Tibial artery (tissue), 4 donors: ENCODE measurements around the gene NDUFV1.
"Not testable (repeated sequence)": the region's sequence is repeated elsewhere in the genome, so short reads cannot be mapped to it uniquely, and the experiment has no call there.

Experiments
- DNase-seq, 2 donors: peaks; one replicate each; pipeline ENCODE4 v3.0.0-alpha.2; 2019
- H3K27ac ChIP-seq, 2 donors: fragments of 200-600 bp; sonication (generic) in 1 of 2; 1 replicate in 1 of 2; 2 replicates in 1 of 2; pipeline ENCODE4 v1.5.1; 2018 to 2019; ENCODE audit warnings: mild to moderate bottlenecking in 1 of 2
- H3K27me3 ChIP-seq, 2 donors: fragments of 200-600 bp; sonication (generic) in 1 of 2; one replicate each; pipeline versions ENCODE4 v1.5.1 to v1.6.0; 2016 to 2019
- H3K36me3 ChIP-seq, 3 donors: fragments of 200-600 bp; sonication (generic) in 2 of 3; one replicate each; pipeline ENCODE4 v1.5.1; 2016 to 2019; ENCODE audit warnings: mild to moderate bottlenecking in 2 of 3
- H3K4me1 ChIP-seq, 4 donors: fragments of 200-600 bp; sonication (generic) in 2 of 4; 1 replicate in 3 of 4; 2 replicates in 1 of 4; pipeline ENCODE4 v1.5.1; 2016 to 2019
- H3K4me3 ChIP-seq, 2 donors: fragments of 200-600 bp; sonication (generic) in 1 of 2; 1 replicate in 1 of 2; 2 replicates in 1 of 2; pipeline ENCODE4 v1.5.1; 2018 to 2019; ENCODE audit warnings: mild to moderate bottlenecking in 2 of 2
- H3K9me3 ChIP-seq, 3 donors: fragments of 200-600 bp; sonication (generic) in 1 of 3; one replicate each; pipeline ENCODE4 v1.5.1; 2016 to 2019
- intact Hi-C: fragments of 100-400 bp; cut with DNase I; formaldehyde crosslinking; loops from one replicate; pipeline ENCODE4 v1.15.0; 2023; ENCODE audit warnings: low total_unique reads
- TF ChIP-seq, protein P1 (sequence below), 2 experiments: fragments of 200-600 bp in 1 of 2; fragments of 450-650 bp in 1 of 2; IDR thresholded peaks; one replicate each; pipeline ENCODE4 v1.5.1; 2017 to 2019; ENCODE audit warnings: antibody characterized with exemption in 2 of 2, mild to moderate bottlenecking in 1 of 2, moderate library complexity in 1 of 2

The NDUFV1 gene

DNA sequence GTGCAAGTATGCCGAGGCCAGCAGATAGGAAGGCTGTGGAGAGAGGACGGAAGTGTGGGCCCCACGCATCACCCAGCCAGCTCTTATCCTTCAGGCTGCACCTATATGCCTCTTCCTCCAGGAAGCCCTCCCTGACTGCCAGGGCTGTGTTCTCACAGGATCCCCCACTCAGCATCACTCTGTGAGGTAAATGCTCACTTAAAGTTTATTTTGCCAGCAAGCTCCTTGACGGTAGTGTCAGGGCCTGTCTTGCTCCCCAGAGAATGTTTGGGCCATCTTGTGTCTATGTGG, 28.4 kb downstream of the NDUFV1 start:
- Histone ChIP-seq H3K27me3 (peaks cover 0 to 25% of the 10 kb centered on the region in 2 donors), H3K9me3 (no peaks in the 10 kb centered on the region), H3K27ac (no peak overlapping the region), H3K4me1 (peaks cover 0 to 11% (median 7%) of the 10 kb centered on the region in 4 donors), H3K36me3 (no peaks in the 10 kb centered on the region), H3K4me3 (no peak overlapping the region)
- TF ChIP-seq, protein P1, sequence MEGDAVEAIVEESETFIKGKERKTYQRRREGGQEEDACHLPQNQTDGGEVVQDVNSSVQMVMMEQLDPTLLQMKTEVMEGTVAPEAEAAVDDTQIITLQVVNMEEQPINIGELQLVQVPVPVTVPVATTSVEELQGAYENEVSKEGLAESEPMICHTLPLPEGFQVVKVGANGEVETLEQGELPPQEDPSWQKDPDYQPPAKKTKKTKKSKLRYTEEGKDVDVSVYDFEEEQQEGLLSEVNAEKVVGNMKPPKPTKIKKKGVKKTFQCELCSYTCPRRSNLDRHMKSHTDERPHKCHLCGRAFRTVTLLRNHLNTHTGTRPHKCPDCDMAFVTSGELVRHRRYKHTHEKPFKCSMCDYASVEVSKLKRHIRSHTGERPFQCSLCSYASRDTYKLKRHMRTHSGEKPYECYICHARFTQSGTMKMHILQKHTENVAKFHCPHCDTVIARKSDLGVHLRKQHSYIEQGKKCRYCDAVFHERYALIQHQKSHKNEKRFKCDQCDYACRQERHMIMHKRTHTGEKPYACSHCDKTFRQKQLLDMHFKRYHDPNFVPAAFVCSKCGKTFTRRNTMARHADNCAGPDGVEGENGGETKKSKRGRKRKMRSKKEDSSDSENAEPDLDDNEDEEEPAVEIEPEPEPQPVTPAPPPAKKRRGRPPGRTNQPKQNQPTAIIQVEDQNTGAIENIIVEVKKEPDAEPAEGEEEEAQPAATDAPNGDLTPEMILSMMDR (IDR thresholded peaks at IDR 0.05), result no peak
- no peak for DNase-seq
- intact Hi-C loops, result no loop called here

DNA sequence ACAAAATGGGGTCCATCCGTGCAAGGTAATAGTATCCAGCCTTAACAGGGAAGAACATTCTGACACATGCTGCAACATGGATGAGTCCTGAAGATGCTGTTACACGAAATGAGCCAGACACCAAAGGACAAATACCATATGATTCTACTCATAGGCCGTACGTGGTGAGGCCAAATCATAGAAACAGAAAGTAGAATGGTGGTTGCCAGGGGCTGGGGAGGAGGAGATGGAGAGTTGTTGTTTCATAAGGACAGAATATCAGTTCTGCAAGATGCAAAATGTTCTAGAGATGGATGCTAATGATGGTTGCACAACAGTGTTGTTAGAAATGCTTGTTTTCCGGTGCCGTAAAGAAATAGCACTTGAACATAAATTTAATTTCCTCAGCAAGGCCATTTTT, 30.2 kb downstream of the NDUFV1 start:
- H3K27ac ChIP-seq, result no peak overlapping the region
- H3K4me1 ChIP-seq, result no peaks in the 10 kb centered on the region
- H3K9me3 ChIP-seq, result no peaks in the 10 kb centered on the region
- no peak for DNase-seq
- H3K4me3 ChIP-seq, result no peak overlapping the region
- H3K36me3 ChIP-seq, result no peaks in the 10 kb centered on the region
- TF ChIP-seq, protein P1 (IDR thresholded peaks at IDR 0.05), result no peak
- intact Hi-C loops, result no loop called here
- peaks cover 0 to 40% of the 10 kb centered on the region in 2 donors for H3K27me3 ChIP-seq

DNA sequence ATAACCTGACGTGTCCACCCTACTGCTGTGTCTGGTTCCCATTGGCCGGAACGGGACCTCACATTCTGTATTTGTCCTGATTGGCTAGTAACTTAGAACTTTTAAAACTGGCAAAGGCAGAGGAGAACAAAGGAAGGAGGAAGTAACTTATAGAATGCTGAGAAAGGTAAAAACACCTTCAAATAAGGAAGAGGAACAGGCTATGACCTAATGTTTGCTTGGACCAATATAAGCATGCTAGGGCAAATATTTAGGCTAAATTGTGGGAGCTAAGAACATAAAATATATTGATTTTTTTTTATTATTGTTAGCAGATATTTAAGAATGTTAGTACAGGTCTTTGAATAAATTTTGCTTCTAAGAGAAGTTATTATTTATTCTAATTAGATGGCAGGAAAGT, 30.7 kb downstream of the NDUFV1 start:
- intact Hi-C loops, DNase-seq, H3K27ac ChIP-seq, H3K36me3 ChIP-seq, H3K4me3 ChIP-seq, H3K4me1 ChIP-seq, H3K9me3 ChIP-seq: not testable (repeated sequence)
- H3K27me3 ChIP-seq, result peaks cover 0 to 40% of the 10 kb centered on the region in 2 donors

DNA sequence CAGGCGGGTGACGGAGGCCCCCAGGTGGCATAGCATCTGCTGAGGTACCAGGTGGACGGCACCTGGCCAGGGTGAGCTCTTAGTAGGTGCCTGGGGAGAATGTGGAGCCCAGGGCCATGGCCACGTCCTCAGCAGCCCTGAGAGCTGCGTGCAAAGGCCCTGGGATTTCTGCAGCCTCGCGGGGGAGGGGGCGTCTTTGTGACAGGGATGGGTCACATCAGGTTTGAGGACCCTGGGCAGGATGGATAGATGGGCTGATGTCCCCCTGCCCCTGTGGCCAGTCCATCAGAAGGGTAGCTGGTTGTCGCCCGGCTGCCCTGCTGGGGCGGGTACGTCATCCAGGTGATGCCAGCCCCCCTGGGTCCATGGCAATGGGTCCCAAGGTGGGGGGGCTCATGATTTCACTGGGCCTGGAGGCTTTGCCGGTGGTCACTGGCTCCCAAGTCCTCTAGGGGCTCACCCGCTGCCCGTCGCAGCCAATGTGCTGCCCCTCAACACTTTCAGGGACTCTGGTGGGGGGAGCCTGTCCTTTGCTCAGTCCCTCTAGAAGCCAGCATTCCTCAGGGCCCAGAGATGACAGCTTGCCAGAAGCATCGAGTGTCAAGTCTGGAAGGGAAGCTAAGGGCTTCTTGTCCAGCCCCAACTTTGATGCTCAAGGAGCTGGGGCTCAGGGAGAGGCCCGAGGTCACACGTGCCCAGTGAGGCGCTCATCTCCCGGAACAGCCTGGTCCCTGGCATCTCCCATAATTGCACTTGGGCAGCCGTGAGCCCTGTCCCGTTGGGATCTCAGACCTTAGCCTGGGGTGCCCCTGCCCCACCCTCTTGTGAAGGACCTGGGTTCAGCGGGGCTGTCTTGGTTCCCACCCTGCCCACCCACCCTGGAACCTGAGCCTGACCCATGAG, 32.0 kb downstream of the NDUFV1 start:
- Histone ChIP-seq H3K27me3 (peaks cover 0 to 40% of the 10 kb centered on the region in 2 donors), H3K36me3 (no peaks in the 10 kb centered on the region), H3K4me3 (no peak overlapping the region), H3K27ac (no peak overlapping the region), H3K4me1 (no peaks in the 10 kb centered on the region), H3K9me3 (peaks cover 0 to 2% (median 0%) of the 10 kb centered on the region in 3 donors)
- TF ChIP-seq, protein P1 (IDR thresholded peaks at IDR 0.05), result no peak
- DNase-seq, result no peak
- intact Hi-C loops, result no loop called here

DNA sequence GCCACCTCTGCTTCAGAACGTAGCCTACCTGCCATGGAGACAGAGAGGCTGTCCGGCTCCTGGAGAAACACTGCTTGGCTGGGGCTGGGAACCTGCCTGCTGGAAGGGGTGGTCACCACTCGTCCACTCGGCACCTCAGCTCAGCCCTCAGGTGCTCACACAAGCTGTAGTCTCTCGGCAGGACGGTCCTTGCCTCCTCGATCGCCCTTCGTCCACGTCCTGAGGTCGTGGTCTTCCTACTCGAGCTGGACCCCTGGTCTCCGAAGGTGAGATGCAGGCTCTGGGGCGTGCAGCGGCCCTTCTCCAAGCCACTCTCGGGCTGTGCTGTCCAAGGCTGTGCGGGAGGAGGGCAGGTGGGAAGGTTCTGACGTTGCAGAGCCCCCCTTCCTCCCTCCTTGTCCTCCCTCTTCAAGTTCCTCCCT, 32.7 kb downstream of the NDUFV1 start, which contains the start of gene TBX10:
TSS of gene TBX10 (minus strand) at position 326 of the 422 bp plus-strand sequence. CDS start at position 35, 291 bp downstream.
- H3K9me3 ChIP-seq, result peaks cover 0 to 2% (median 0%) of the 10 kb centered on the region in 3 donors
- TF ChIP-seq, protein P1 (IDR thresholded peaks at IDR 0.05), result no peak
- no peak within 1 kb of the TSS for H3K4me3 ChIP-seq
- peaks cover 0 to 37% of the 10 kb centered on the region in 2 donors for H3K27me3 ChIP-seq
- no peak for DNase-seq
- no peak within 1 kb of the TSS for H3K27ac ChIP-seq
- intact Hi-C loops, result no loop called here
- no peaks in the 10 kb centered on the region for H3K36me3 ChIP-seq
- no peaks in the 10 kb centered on the region for H3K4me1 ChIP-seq

DNA sequence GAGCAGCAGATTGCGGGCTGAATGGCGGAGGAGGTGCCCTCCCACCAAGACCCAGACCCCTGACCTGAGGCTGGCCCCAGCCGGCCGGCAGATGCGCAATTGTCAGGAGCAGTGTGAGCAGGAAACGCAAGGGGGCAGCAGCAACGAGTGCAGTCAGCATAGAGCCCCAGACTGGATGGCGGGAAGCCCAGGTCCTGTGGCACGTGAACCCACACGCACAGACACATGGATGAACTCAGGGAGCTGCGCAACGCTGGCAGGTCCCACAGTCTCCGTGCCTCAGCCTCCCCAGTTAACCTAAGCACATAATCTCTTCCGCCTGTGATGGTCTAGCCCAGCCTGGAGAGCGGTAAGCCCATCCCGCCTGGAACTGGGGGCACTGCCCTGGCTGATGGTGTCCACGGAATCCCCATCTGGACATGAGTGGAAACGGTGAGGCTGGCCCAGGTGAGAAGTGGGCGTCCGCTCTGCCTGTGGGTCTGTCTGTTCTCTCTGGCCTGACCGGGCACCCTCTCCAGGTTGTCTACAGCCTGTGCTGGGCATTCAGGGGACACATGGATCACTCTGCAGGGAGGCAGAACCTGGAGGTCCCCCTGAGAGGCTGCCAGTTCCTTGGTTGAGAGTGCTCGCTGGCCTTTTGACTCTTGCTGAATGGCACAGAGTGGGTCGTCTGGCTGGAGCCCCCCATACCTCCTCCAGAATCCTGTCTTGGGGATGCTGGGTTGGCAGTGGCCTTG, 33.5 kb downstream of the NDUFV1 start:
- Histone ChIP-seq H3K4me1 (no peaks in the 10 kb centered on the region), H3K36me3 (no peaks in the 10 kb centered on the region), H3K4me3 (no peak overlapping the region), H3K27me3 (peaks cover 0 to 29% of the 10 kb centered on the region in 2 donors), H3K27ac (no peak overlapping the region), H3K9me3 (peaks cover 0 to 2% (median 0%) of the 10 kb centered on the region in 3 donors)
- peak in 1 of 2 donors; percentile 51 for DNase-seq
- TF ChIP-seq, protein P1 (IDR thresholded peaks at IDR 0.05), result peak; percentile 35 to 44
- intact Hi-C loops, result no loop called here
